WTC11 (cell line): ENCODE results near the gene OVCA2. TPM values are rescaled to one million over a fixed set of nuclear protein-coding genes. Genes with fewer than 3 reads are reported as not detected.

Experiments used
- FOXK1 ChIP-seq: sonication (generic); formaldehyde crosslinking; IDR thresholded peaks from 2 replicates; pipeline ENCODE4 v1.8.0; 2022; ENCODE audit warnings: mild to moderate bottlenecking, moderate library complexity, missing genetic modification reagents
- FOXP1 ChIP-seq: sonication (generic); formaldehyde crosslinking; IDR thresholded peaks from 2 replicates; pipeline ENCODE4 v1.8.0; 2022; ENCODE audit warnings: missing genetic modification reagents, mild to moderate bottlenecking, moderate library complexity, borderline replicate concordance
- IRF2 ChIP-seq: sonication (generic); formaldehyde crosslinking; IDR thresholded peaks from 2 replicates; pipeline ENCODE4 v1.8.0; 2022; ENCODE audit warnings: low read depth, missing genetic modification reagents, borderline replicate concordance
- NFE2L1 ChIP-seq: sonication (generic); formaldehyde crosslinking; IDR thresholded peaks from 2 replicates; pipeline ENCODE4 v1.8.1; 2023; ENCODE audit warnings: missing genetic modification reagents
- NR1H2 ChIP-seq: sonication (generic); formaldehyde crosslinking; IDR thresholded peaks from 2 replicates; pipeline ENCODE4 v1.9.0; 2021; ENCODE audit warnings: mild to moderate bottlenecking, moderate library complexity, missing genetic modification reagents
- NR2C2 ChIP-seq: sonication (generic); formaldehyde crosslinking; IDR thresholded peaks from 2 replicates; pipeline ENCODE4 v1.8.0; 2022; ENCODE audit warnings: mild to moderate bottlenecking, missing genetic modification reagents
- OVOL2 ChIP-seq: fragments of 250-450 bp; sonication (Bioruptor Pico); IDR thresholded peaks from 2 replicates; pipeline ENCODE4 v1.9.0; 2021; ENCODE audit warnings: mild to moderate bottlenecking, borderline replicate concordance
- RORB ChIP-seq: fragments of 250-450 bp; sonication (Bioruptor Pico); IDR thresholded peaks from 2 replicates; pipeline ENCODE4 v1.9.0; 2021; ENCODE audit warnings: mild to moderate bottlenecking
- SP1 ChIP-seq: sonication (generic); formaldehyde crosslinking; conservative IDR thresholded peaks from 2 replicates; pipeline ENCODE4 v1.8.1; 2022; ENCODE audit warnings: missing genetic modification reagents
- TCF7 ChIP-seq: sonication (generic); formaldehyde crosslinking; IDR thresholded peaks from 2 replicates; pipeline ENCODE4 v1.8.0; 2022; ENCODE audit warnings: mild to moderate bottlenecking, low read depth, missing genetic modification reagents, moderate library complexity
- ZNF138 ChIP-seq: sonication (generic); formaldehyde crosslinking; conservative IDR thresholded peaks from 2 replicates; pipeline ENCODE4 v1.8.1; 2022; ENCODE audit warnings: mild to moderate bottlenecking, moderate library complexity, missing genetic modification reagents
- total RNA-seq: library from RNA; stranded (reverse); gene quantifications from 3 replicates; pipeline ENCODE4 v1.2.3, GENCODE V29; 2021
- TF ChIP-seq, protein P1 (sequence below): sonication (generic); formaldehyde crosslinking; IDR thresholded peaks from 2 replicates; pipeline ENCODE4 v1.8.1; 2022; ENCODE audit warnings: mild to moderate bottlenecking, missing genetic modification reagents, moderate library complexity, borderline replicate concordance
- TF ChIP-seq, protein P2 (sequence below): sonication (generic); formaldehyde crosslinking; IDR thresholded peaks from 2 replicates; pipeline ENCODE4 v1.8.0; 2023; ENCODE audit warnings: mild to moderate bottlenecking, missing genetic modification reagents
- TF ChIP-seq, protein P3 (sequence below): sonication (generic); formaldehyde crosslinking; IDR thresholded peaks from 2 replicates; pipeline ENCODE4 v1.8.1; 2022; ENCODE audit warnings: mild to moderate bottlenecking, moderate library complexity, missing genetic modification reagents
- TF ChIP-seq, protein P4 (sequence below): sonication (generic); formaldehyde crosslinking; IDR thresholded peaks from 2 replicates; pipeline ENCODE4 v1.8.0; 2022; ENCODE audit warnings: mild to moderate bottlenecking, missing genetic modification reagents
- TF ChIP-seq, protein P5 (sequence below): sonication (generic); formaldehyde crosslinking; IDR thresholded peaks from 2 replicates; pipeline ENCODE4 v1.8.1; 2023; ENCODE audit warnings: mild to moderate bottlenecking, missing genetic modification reagents, borderline replicate concordance
- TF ChIP-seq, protein P6 (sequence below): sonication (generic); formaldehyde crosslinking; IDR thresholded peaks from 2 replicates; pipeline ENCODE4 v1.8.1; 2022; ENCODE audit warnings: missing genetic modification reagents, borderline replicate concordance
- TF ChIP-seq, protein P7 (sequence below): sonication (generic); formaldehyde crosslinking; IDR thresholded peaks from 2 replicates; pipeline ENCODE4 v1.8.0; 2023; ENCODE audit warnings: missing genetic modification reagents, mild to moderate bottlenecking, borderline replicate concordance

OVCA2 gene
- total RNA-seq, 1 experiment from 2014 or later, result 23.5 TPM

DNA sequence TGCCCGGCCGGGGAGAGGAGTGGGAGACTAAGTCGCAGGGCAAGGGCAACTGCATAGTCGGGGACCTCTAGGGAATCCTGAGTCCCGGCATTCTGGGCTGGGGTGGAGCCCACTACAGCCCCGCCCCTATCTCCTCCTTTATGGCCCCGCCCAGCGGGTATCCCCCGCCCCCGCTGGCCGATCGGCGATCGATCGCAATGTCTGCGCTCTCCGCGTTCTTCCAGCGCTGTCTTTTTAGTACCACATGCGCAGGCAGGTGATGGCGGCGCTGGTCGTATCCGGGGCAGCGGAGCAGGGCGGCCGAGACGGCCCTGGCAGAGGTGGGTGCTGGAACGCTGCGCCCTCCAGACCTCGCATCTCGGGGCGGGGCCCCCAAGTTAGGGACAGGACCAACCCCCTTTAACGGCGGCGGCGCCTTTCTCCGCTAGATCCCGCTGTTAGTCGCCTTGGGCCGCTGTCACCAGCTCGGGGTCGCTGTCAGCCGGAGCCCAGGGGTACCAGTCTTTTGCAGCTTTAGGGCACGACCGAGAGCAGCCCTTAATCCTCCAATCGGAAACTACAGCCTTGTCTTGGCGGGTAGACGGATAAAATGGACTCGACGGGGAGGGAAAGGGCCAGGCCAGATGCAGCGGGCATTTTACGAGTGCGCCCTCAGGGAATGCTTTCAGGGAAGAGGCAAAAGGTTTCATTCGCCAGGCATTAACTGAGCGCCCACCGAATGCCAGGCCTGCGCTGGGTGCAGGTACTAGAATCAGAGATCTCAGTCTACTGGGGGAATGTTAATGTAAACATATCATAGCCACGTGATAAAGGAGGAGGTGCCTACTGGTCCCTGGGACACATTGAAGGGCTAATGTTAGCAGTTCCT lies 11.7 kb upstream of the OVCA2 start, which contains the start of gene DPH1 (continued):
- 0 out of 2 replicates have a peak, but pooled peaks have one; percentile 64 for TF ChIP-seq IRF2 (CRISPR knock-in tag)
- TF ChIP-seq, protein P1, sequence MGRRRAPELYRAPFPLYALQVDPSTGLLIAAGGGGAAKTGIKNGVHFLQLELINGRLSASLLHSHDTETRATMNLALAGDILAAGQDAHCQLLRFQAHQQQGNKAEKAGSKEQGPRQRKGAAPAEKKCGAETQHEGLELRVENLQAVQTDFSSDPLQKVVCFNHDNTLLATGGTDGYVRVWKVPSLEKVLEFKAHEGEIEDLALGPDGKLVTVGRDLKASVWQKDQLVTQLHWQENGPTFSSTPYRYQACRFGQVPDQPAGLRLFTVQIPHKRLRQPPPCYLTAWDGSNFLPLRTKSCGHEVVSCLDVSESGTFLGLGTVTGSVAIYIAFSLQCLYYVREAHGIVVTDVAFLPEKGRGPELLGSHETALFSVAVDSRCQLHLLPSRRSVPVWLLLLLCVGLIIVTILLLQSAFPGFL, result no peak
- TF ChIP-seq, protein P2, sequence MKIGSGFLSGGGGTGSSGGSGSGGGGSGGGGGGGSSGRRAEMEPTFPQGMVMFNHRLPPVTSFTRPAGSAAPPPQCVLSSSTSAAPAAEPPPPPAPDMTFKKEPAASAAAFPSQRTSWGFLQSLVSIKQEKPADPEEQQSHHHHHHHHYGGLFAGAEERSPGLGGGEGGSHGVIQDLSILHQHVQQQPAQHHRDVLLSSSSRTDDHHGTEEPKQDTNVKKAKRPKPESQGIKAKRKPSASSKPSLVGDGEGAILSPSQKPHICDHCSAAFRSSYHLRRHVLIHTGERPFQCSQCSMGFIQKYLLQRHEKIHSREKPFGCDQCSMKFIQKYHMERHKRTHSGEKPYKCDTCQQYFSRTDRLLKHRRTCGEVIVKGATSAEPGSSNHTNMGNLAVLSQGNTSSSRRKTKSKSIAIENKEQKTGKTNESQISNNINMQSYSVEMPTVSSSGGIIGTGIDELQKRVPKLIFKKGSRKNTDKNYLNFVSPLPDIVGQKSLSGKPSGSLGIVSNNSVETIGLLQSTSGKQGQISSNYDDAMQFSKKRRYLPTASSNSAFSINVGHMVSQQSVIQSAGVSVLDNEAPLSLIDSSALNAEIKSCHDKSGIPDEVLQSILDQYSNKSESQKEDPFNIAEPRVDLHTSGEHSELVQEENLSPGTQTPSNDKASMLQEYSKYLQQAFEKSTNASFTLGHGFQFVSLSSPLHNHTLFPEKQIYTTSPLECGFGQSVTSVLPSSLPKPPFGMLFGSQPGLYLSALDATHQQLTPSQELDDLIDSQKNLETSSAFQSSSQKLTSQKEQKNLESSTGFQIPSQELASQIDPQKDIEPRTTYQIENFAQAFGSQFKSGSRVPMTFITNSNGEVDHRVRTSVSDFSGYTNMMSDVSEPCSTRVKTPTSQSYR (CRISPR knock-in tag), result no peak
- TF ChIP-seq, protein P3, sequence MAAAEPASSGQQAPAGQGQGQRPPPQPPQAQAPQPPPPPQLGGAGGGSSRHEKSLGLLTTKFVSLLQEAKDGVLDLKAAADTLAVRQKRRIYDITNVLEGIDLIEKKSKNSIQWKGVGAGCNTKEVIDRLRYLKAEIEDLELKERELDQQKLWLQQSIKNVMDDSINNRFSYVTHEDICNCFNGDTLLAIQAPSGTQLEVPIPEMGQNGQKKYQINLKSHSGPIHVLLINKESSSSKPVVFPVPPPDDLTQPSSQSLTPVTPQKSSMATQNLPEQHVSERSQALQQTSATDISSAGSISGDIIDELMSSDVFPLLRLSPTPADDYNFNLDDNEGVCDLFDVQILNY (CRISPR knock-in tag), result peak; percentile 51; the same call in 1 of the 2 replicates
- TF ChIP-seq FOXP1 (CRISPR knock-in tag), result peak; percentile 91
- no peak for TF ChIP-seq RORB
- TF ChIP-seq NR1H2 (CRISPR knock-in tag), result no peak
- peak; percentile 49; the same call in 1 of the 2 replicates for TF ChIP-seq ZNF138
- no peak for TF ChIP-seq OVOL2 (CRISPR knock-in tag)
- TF ChIP-seq, protein P4, sequence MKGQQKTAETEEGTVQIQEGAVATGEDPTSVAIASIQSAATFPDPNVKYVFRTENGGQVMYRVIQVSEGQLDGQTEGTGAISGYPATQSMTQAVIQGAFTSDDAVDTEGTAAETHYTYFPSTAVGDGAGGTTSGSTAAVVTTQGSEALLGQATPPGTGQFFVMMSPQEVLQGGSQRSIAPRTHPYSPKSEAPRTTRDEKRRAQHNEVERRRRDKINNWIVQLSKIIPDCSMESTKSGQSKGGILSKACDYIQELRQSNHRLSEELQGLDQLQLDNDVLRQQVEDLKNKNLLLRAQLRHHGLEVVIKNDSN, result peak; percentile 88
- TF ChIP-seq, protein P5, sequence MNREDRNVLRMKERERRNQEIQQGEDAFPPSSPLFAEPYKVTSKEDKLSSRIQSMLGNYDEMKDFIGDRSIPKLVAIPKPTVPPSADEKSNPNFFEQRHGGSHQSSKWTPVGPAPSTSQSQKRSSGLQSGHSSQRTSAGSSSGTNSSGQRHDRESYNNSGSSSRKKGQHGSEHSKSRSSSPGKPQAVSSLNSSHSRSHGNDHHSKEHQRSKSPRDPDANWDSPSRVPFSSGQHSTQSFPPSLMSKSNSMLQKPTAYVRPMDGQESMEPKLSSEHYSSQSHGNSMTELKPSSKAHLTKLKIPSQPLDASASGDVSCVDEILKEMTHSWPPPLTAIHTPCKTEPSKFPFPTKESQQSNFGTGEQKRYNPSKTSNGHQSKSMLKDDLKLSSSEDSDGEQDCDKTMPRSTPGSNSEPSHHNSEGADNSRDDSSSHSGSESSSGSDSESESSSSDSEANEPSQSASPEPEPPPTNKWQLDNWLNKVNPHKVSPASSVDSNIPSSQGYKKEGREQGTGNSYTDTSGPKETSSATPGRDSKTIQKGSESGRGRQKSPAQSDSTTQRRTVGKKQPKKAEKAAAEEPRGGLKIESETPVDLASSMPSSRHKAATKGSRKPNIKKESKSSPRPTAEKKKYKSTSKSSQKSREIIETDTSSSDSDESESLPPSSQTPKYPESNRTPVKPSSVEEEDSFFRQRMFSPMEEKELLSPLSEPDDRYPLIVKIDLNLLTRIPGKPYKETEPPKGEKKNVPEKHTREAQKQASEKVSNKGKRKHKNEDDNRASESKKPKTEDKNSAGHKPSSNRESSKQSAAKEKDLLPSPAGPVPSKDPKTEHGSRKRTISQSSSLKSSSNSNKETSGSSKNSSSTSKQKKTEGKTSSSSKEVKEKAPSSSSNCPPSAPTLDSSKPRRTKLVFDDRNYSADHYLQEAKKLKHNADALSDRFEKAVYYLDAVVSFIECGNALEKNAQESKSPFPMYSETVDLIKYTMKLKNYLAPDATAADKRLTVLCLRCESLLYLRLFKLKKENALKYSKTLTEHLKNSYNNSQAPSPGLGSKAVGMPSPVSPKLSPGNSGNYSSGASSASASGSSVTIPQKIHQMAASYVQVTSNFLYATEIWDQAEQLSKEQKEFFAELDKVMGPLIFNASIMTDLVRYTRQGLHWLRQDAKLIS, result 0 out of 2 replicates have a peak, but pooled peaks have one; percentile 68
- TF ChIP-seq, protein P6, sequence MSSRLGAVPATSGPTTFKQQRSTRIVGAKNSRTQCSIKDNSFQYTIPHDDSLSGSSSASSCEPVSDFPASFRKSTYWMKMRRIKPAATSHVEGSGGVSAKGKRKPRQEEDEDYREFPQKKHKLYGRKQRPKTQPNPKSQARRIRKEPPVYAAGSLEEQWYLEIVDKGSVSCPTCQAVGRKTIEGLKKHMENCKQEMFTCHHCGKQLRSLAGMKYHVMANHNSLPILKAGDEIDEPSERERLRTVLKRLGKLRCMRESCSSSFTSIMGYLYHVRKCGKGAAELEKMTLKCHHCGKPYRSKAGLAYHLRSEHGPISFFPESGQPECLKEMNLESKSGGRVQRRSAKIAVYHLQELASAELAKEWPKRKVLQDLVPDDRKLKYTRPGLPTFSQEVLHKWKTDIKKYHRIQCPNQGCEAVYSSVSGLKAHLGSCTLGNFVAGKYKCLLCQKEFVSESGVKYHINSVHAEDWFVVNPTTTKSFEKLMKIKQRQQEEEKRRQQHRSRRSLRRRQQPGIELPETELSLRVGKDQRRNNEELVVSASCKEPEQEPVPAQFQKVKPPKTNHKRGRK, result no peak
- peak; percentile 60 for TF ChIP-seq TCF7
- TF ChIP-seq, protein P7, sequence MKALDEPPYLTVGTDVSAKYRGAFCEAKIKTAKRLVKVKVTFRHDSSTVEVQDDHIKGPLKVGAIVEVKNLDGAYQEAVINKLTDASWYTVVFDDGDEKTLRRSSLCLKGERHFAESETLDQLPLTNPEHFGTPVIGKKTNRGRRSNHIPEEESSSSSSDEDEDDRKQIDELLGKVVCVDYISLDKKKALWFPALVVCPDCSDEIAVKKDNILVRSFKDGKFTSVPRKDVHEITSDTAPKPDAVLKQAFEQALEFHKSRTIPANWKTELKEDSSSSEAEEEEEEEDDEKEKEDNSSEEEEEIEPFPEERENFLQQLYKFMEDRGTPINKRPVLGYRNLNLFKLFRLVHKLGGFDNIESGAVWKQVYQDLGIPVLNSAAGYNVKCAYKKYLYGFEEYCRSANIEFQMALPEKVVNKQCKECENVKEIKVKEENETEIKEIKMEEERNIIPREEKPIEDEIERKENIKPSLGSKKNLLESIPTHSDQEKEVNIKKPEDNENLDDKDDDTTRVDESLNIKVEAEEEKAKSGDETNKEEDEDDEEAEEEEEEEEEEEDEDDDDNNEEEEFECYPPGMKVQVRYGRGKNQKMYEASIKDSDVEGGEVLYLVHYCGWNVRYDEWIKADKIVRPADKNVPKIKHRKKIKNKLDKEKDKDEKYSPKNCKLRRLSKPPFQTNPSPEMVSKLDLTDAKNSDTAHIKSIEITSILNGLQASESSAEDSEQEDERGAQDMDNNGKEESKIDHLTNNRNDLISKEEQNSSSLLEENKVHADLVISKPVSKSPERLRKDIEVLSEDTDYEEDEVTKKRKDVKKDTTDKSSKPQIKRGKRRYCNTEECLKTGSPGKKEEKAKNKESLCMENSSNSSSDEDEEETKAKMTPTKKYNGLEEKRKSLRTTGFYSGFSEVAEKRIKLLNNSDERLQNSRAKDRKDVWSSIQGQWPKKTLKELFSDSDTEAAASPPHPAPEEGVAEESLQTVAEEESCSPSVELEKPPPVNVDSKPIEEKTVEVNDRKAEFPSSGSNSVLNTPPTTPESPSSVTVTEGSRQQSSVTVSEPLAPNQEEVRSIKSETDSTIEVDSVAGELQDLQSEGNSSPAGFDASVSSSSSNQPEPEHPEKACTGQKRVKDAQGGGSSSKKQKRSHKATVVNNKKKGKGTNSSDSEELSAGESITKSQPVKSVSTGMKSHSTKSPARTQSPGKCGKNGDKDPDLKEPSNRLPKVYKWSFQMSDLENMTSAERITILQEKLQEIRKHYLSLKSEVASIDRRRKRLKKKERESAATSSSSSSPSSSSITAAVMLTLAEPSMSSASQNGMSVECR (CRISPR knock-in tag), result peak; percentile 95; the same call in 1 of the 2 replicates
- peak; percentile 98 for TF ChIP-seq SP1 (CRISPR knock-in tag)
- no peak for TF ChIP-seq NR2C2 (CRISPR knock-in tag)
- peak; percentile 97 for TF ChIP-seq FOXK1 (CRISPR knock-in tag)
- TF ChIP-seq NFE2L1 (CRISPR knock-in tag), result peak; percentile 74
